ENCODE results near the gene COL23A1. TPM values are rescaled to one million over a fixed set of nuclear protein-coding genes. Genes with fewer than 3 reads are reported as not detected.
A peak's percentile ranks its signal among the peaks of the same experiment; 100 is the strongest.

The COL23A1 gene
- total RNA-seq, 1 experiment from 2014 or later: not detected

- no peak for DNase-seq
- Histone ChIP-seq H3K27me3 (no peaks in the 10 kb centered on the region), H3K4me1 (no peaks in the 10 kb centered on the region), H3K36me3 (no peaks in the 10 kb centered on the region), H3K4me3 (no peak overlapping the region), H3K27ac (no peak overlapping the region), H3K9me3 (replicated peaks) (no peaks in the 10 kb centered on the region)
Observed at GRCh38 chr5:178415353-178415752, 174.8 kb downstream of the COL23A1 start.

- Histone ChIP-seq H3K4me3 (no peak overlapping the region), H3K27me3 (no peaks in the 10 kb centered on the region), H3K36me3 (no peaks in the 10 kb centered on the region), H3K9me3 (replicated peaks) (no peaks in the 10 kb centered on the region), H3K27ac (no peak overlapping the region), H3K4me1 (no peaks in the 10 kb centered on the region)
- no peak for DNase-seq
Observed at GRCh38 chr5:178413988-178414387, 176.2 kb downstream of the COL23A1 start.

GRCh38 chr5:178411083-178411482, 179.1 kb downstream of the COL23A1 start:
- Histone ChIP-seq H3K27me3 (no peaks in the 10 kb centered on the region), H3K4me3 (no peak overlapping the region), H3K27ac (no peak overlapping the region), H3K4me1 (no peaks in the 10 kb centered on the region), H3K36me3 (no peaks in the 10 kb centered on the region), H3K9me3 (replicated peaks) (no peaks in the 10 kb centered on the region)
- DNase-seq: no peak

GRCh38 chr5:178407646-178408045, 182.5 kb downstream of the COL23A1 start:
- no peaks in the 10 kb centered on the region for H3K9me3 ChIP-seq (replicated peaks)
- no peaks in the 10 kb centered on the region for H3K4me1 ChIP-seq
- H3K27me3 ChIP-seq: no peaks in the 10 kb centered on the region
- no peak for DNase-seq
- no peak overlapping the region for H3K27ac ChIP-seq
- H3K4me3 ChIP-seq: no peak overlapping the region
- H3K36me3 ChIP-seq: no peaks in the 10 kb centered on the region

- H3K27ac ChIP-seq: no peak overlapping the region
- H3K27me3 ChIP-seq: no peaks in the 10 kb centered on the region
- H3K36me3 ChIP-seq: no peaks in the 10 kb centered on the region
- H3K9me3 ChIP-seq (replicated peaks): 0 out of 2 replicates have a peak, but pooled peaks cover 5% of the 10 kb centered on the region
- H3K4me3 ChIP-seq: no peak overlapping the region
- no peaks in the 10 kb centered on the region for H3K4me1 ChIP-seq
- no peak for DNase-seq
Observed at GRCh38 chr5:178404987-178405386, 185.2 kb downstream of the COL23A1 start.

- no peaks in the 10 kb centered on the region for H3K27me3 ChIP-seq
- 0 out of 2 replicates have a peak, but pooled peaks cover 5% of the 10 kb centered on the region for H3K9me3 ChIP-seq (replicated peaks)
- H3K36me3 ChIP-seq: no peaks in the 10 kb centered on the region
- no peak for DNase-seq
- H3K4me1 ChIP-seq: no peaks in the 10 kb centered on the region
- H3K27ac ChIP-seq: no peak overlapping the region
- no peak overlapping the region for H3K4me3 ChIP-seq
Observed at GRCh38 chr5:178403956-178404600, 186.1 kb downstream of the COL23A1 start.

GRCh38 chr5:178403351-178403750, 186.8 kb downstream of the COL23A1 start:
- H3K36me3 ChIP-seq: no peaks in the 10 kb centered on the region
- H3K27ac ChIP-seq: no peak overlapping the region
- 0 out of 2 replicates have a peak, but pooled peaks cover 5% of the 10 kb centered on the region for H3K9me3 ChIP-seq (replicated peaks)
- H3K4me3 ChIP-seq: no peak overlapping the region
- no peaks in the 10 kb centered on the region for H3K4me1 ChIP-seq
- DNase-seq: no peak
- no peaks in the 10 kb centered on the region for H3K27me3 ChIP-seq

- peaks cover 6% of the 10 kb centered on the region; the same call in 1 of the 2 replicates for H3K4me1 ChIP-seq
- no peak overlapping the region for H3K4me3 ChIP-seq
- H3K36me3 ChIP-seq: no peaks in the 10 kb centered on the region
- DNase-seq: no peak
- no peak overlapping the region for H3K27ac ChIP-seq
- no peaks in the 10 kb centered on the region for H3K27me3 ChIP-seq
- H3K9me3 ChIP-seq (replicated peaks): 0 out of 2 replicates have a peak, but pooled peaks cover 5% of the 10 kb centered on the region
Observed at GRCh38 chr5:178399701-178400095, 190.5 kb downstream of the COL23A1 start.

GRCh38 chr5:178398901-178399700, 191.1 kb downstream of the COL23A1 start:
- peak in 1 of 2 experiments; percentile 10 for DNase-seq
- H3K9me3 ChIP-seq (replicated peaks): 0 out of 2 replicates have a peak, but pooled peaks cover 5% of the 10 kb centered on the region
- H3K36me3 ChIP-seq: no peaks in the 10 kb centered on the region
- H3K27me3 ChIP-seq: no peaks in the 10 kb centered on the region
- no peak overlapping the region for H3K27ac ChIP-seq
- H3K4me3 ChIP-seq: no peak overlapping the region
- H3K4me1 ChIP-seq: peaks cover 12% of the 10 kb centered on the region

- DNase-seq: peak; percentile 87 to 92
- peaks cover 16% of the 10 kb centered on the region for H3K4me1 ChIP-seq
Observed at GRCh38 chr5:178396796-178397720, 193.1 kb downstream of the COL23A1 start.

GRCh38 chr5:178394074-178394473, 196.1 kb downstream of the COL23A1 start:
- Histone ChIP-seq H3K27ac (peak overlapping the region; percentile 19; the same call in 1 of the 2 replicates), H3K4me1 (peaks cover 16% of the 10 kb centered on the region), H3K4me3 (no peak overlapping the region), H3K9me3 (replicated peaks) (no peaks in the 10 kb centered on the region), H3K36me3 (no peaks in the 10 kb centered on the region), H3K27me3 (no peaks in the 10 kb centered on the region)
- DNase-seq: peak; percentile 50 to 53

More at GRCh38 chr5:178396796-178397720, 193.1 kb downstream of the COL23A1 start:
- Histone ChIP-seq H3K36me3 (no peaks in the 10 kb centered on the region), H3K27me3 (no peaks in the 10 kb centered on the region), H3K9me3 (replicated peaks) (0 out of 2 replicates have a peak, but pooled peaks cover 5% of the 10 kb centered on the region), H3K27ac (peak overlapping the region; percentile 28), H3K4me3 (peak overlapping the region; percentile 17)

GRCh38 chr5:178392931-178393394, 197.2 kb downstream of the COL23A1 start:
- peaks cover 16% of the 10 kb centered on the region for H3K4me1 ChIP-seq
- no peak overlapping the region for H3K4me3 ChIP-seq
- no peaks in the 10 kb centered on the region for H3K36me3 ChIP-seq
- no peaks in the 10 kb centered on the region; the same call in 1 of the 2 replicates for H3K27me3 ChIP-seq
- no peaks in the 10 kb centered on the region for H3K9me3 ChIP-seq (replicated peaks)
- no peak overlapping the region for H3K27ac ChIP-seq
- no peak for DNase-seq

GRCh38 chr5:178392386-178392785, 197.8 kb downstream of the COL23A1 start:
- no peak overlapping the region for H3K4me3 ChIP-seq
- H3K27me3 ChIP-seq: no peaks in the 10 kb centered on the region; the same call in 1 of the 2 replicates
- H3K4me1 ChIP-seq: peaks cover 14% of the 10 kb centered on the region
- DNase-seq: no peak
- H3K9me3 ChIP-seq (replicated peaks): no peaks in the 10 kb centered on the region
- no peak overlapping the region for H3K27ac ChIP-seq
- H3K36me3 ChIP-seq: no peaks in the 10 kb centered on the region

- H3K27me3 ChIP-seq: peaks cover 3% of the 10 kb centered on the region; the same call in 1 of the 2 replicates
- no peak for DNase-seq
- H3K4me1 ChIP-seq: peaks cover 9% of the 10 kb centered on the region
- no peaks in the 10 kb centered on the region for H3K36me3 ChIP-seq
- no peak overlapping the region for H3K4me3 ChIP-seq
- H3K27ac ChIP-seq: no peak overlapping the region
- no peaks in the 10 kb centered on the region for H3K9me3 ChIP-seq (replicated peaks)
Observed at GRCh38 chr5:178391480-178391879, 198.7 kb downstream of the COL23A1 start.
